K562 (cell line): Measurements from ENCODE around the gene C2orf72. TPM values are rescaled to one million over a fixed set of nuclear protein-coding genes. Genes with fewer than 3 reads are reported as not detected.

ENCODE experiments used
- ATAC-seq: fragments of 200-7000 bp; cut with Tn5 transposase; 3 replicates; pipeline ENCODE4 v1.9.1; 2020; ENCODE audit warnings: moderate library complexity
- BruUV-seq: library from RNA; stranded (reverse); fragments of 400-500 nt; replicated peaks from 2 replicates; lab custom pipeline; 2021; lab: Mats Ljungman, UMichigan
- CTCF ChIA-PET: fragments of 300-600 bp; formaldehyde crosslinking; extraction: SDS; loops from one replicate; lab custom pipeline; 2021; ENCODE audit warnings: low intra/inter-chr PET ratio; lab: Yijun Ruan, JAX
- POLR2A ChIA-PET: fragments of 300-600, 350-650 bp; sonication (Branson Sonifier 250); formaldehyde crosslinking; extraction: SDS; loops from one replicate; lab custom pipeline; 2021; ENCODE audit warnings: antibody characterized with exemption, inconsistent platforms; lab: Yijun Ruan, JAX
- DNase-seq, 4 experiments: peaks; one replicate each; pipeline versions ENCODE4 v3.0.0 to v3.0.0-alpha.2; 2011 to 2018; ENCODE audit warnings: low spot score in 3 of 4, mixed read lengths in 3 of 4; ENCODE audit errors: extremely low read depth in 1 of 4
- FAIRE-seq: peaks from 2 replicates; lab custom pipeline; 2011; peaks lifted over from hg19 to GRCh38; lab: Jason Lieb, UNC
- H2AFZ ChIP-seq: 2 replicates; pipeline ENCODE4 v1.6.0; 2011; ENCODE audit warnings: low read depth, low read length, control low read depth, inconsistent platforms
- H3K27ac ChIP-seq: fragments of 200-600 bp; 3 replicates; pipeline ENCODE4 v1.8.0; 2011; ENCODE audit warnings: low read depth, mild to moderate bottlenecking, control low read depth, inconsistent platforms, low read length, moderate library complexity, mixed read lengths; ENCODE audit errors: extremely low read depth
- H3K27me3 ChIP-seq, 2 experiments: fragments of 300-600 bp in 1 of 2; 2 replicates in 1 of 2; 3 replicates in 1 of 2; pipeline versions ENCODE4 v1.6.0 to v1.8.0; 2011; ENCODE audit warnings: inconsistent platforms in 2 of 2, low read length in 2 of 2, mild to moderate bottlenecking in 1 of 2, mixed read lengths in 1 of 2, moderate library complexity in 1 of 2; ENCODE audit not compliant: control insufficient read depth in 2 of 2, insufficient read depth in 2 of 2
- H3K36me3 ChIP-seq: fragments of 300-600 bp; 3 replicates; pipeline ENCODE4 v1.8.0; 2011; ENCODE audit warnings: mild to moderate bottlenecking, low read length, inconsistent platforms; ENCODE audit not compliant: control insufficient read depth, insufficient read depth
- H3K4me1 ChIP-seq, 2 experiments: fragments of 200-600 bp in 1 of 2; replicated peaks in 1 of 2; 2 replicates in 1 of 2; 3 replicates in 1 of 2; pipeline versions ENCODE4 v1.5.1 to v1.8.0; 2011; ENCODE audit warnings: inconsistent platforms in 2 of 2, low read length in 2 of 2, mild to moderate bottlenecking in 1 of 2, mixed read lengths in 1 of 2, moderate library complexity in 1 of 2; ENCODE audit not compliant: control insufficient read depth in 2 of 2, insufficient read depth in 2 of 2
- H3K4me2 ChIP-seq: 2 replicates; pipeline ENCODE4 v1.6.1; 2011; ENCODE audit warnings: low read length, control low read depth, inconsistent platforms, mixed read lengths; ENCODE audit not compliant: insufficient read depth
- H3K4me3 ChIP-seq: fragments of 200-600 bp; sonication (generic), shearing (Covaris generic); 2 replicates; pipeline ENCODE4 v1.5.1; 2016; ENCODE audit warnings: control low read depth, inconsistent platforms
- H3K79me2 ChIP-seq: fragments of 200-600 bp; 3 replicates; pipeline ENCODE4 v1.8.0; 2011; ENCODE audit warnings: low read length, inconsistent platforms; ENCODE audit not compliant: control insufficient read depth, insufficient read depth
- H3K9ac ChIP-seq, 2 experiments: 2 replicates each; pipeline versions ENCODE4 v1.6.0 to v1.6.1; 2011; ENCODE audit warnings: low read depth in 2 of 2, low read length in 2 of 2, control low read depth in 1 of 2, inconsistent platforms in 1 of 2, mild to moderate bottlenecking in 1 of 2, mixed read lengths in 1 of 2; ENCODE audit not compliant: insufficient read depth in 1 of 2
- H3K9me1 ChIP-seq: one replicate; pipeline ENCODE4 v1.6.0; 2011; ENCODE audit warnings: inconsistent platforms, mild to moderate bottlenecking, low read length, moderate library complexity; ENCODE audit not compliant: control insufficient read depth, insufficient read depth
- H3K9me3 ChIP-seq: replicated peaks from 2 replicates; pipeline ENCODE4 v1.5.1; 2011; ENCODE audit warnings: low read depth, low read length, inconsistent platforms; ENCODE audit not compliant: control insufficient read depth, insufficient read depth
- H4K20me1 ChIP-seq: replicated peaks from 2 replicates; pipeline ENCODE4 v1.6.1; 2011; ENCODE audit warnings: low read length, inconsistent platforms, mixed read lengths; ENCODE audit not compliant: control insufficient read depth, insufficient read depth
- ESRRA ChIP-seq: fragments of 450-650 bp; IDR thresholded peaks from 2 replicates; pipeline ENCODE4 v1.6.1; 2014; ENCODE audit warnings: low read depth, mild to moderate bottlenecking, moderate library complexity, borderline replicate concordance
- FOXA3 ChIP-seq, 2 experiments: fragments of 450-650 bp in 1 of 2; sonication (generic) in 1 of 2; formaldehyde crosslinking; IDR thresholded peaks in 1 of 2; conservative IDR thresholded peaks in 1 of 2; 2 replicates each; pipeline versions ENCODE4 v1.4.0 to v1.8.0; 2020 to 2022; ENCODE audit warnings: mild to moderate bottlenecking in 2 of 2, missing genetic modification reagents in 1 of 2
- MBD2 ChIP-seq: sonication (generic); IDR thresholded peaks from 2 replicates; pipeline ENCODE4 v1.6.1; 2016; ENCODE audit warnings: low read depth, borderline replicate concordance
- MEF2A ChIP-seq: IDR thresholded peaks from 2 replicates; pipeline ENCODE4 v1.6.1; 2011; ENCODE audit warnings: low read depth, mild to moderate bottlenecking, low read length, moderate library complexity; ENCODE audit not compliant: control insufficient read depth
- MYC ChIP-seq, 2 experiments: fragments of 250-450 bp in 1 of 2; sonication (Bioruptor Pico) in 1 of 2; IDR thresholded peaks; 2 replicates each; pipeline versions ENCODE4 v1.5.1 to v1.6.1; 2012 to 2021; ENCODE audit warnings: low read depth in 2 of 2, borderline replicate concordance in 1 of 2, improper control_type of control experiment in 1 of 2, low read length in 1 of 2, mild to moderate bottlenecking in 1 of 2, moderate library complexity in 1 of 2
- RBM14 ChIP-seq: fragments of 200-400 bp; formaldehyde crosslinking; IDR thresholded peaks from 2 replicates; pipeline ENCODE4 v1.6.1; 2018; ENCODE audit warnings: low read depth, mild to moderate bottlenecking, low read length, moderate library complexity, borderline replicate concordance; ENCODE audit not compliant: insufficient read depth
- SMARCB1 ChIP-seq: IDR thresholded peaks from 2 replicates; pipeline ENCODE4 v1.6.1; 2011; ENCODE audit warnings: improper control_type of control experiment, low read depth; ENCODE audit not compliant: insufficient read length
- TBL1XR1 ChIP-seq, 2 experiments: IDR thresholded peaks; 2 replicates each; pipeline ENCODE4 v1.6.1; 2012; ENCODE audit warnings: improper control_type of control experiment in 2 of 2, low read length in 2 of 2, mild to moderate bottlenecking in 1 of 2
- TBP ChIP-seq: optimal IDR thresholded peaks from 2 replicates; pipeline ENCODE3; 2011; ENCODE audit warnings: low read depth, low read length, improper control_type of control experiment
- TFAM ChIP-seq: fragments of 250-450 bp; sonication (Bioruptor Pico); conservative IDR thresholded peaks from 2 replicates; pipeline ENCODE4 v1.5.0; 2021; ENCODE audit warnings: mild to moderate bottlenecking, moderate library complexity
- WGBS: fragments of 100-300 bp; shearing (Covaris generic); methylation state at CpG from one replicate; pipeline ENCODE4 v1.1.6; 2016; ENCODE audit warnings: low coverage, mixed read lengths; ENCODE audit not compliant: insufficient coverage; ENCODE audit errors: missing lambda C conversion rate; 5-methylcytosine and 5-hydroxymethylcytosine counted together
- in situ Hi-C: fragments of 300-500 bp; cut with MboI; formaldehyde crosslinking; loops from 4 replicates; pipeline ENCODE4 v1.15.0; 2018; ENCODE audit warnings: inconsistent platforms, mixed read lengths
- intact Hi-C: fragments of 100-400 bp; cut with micrococcal nuclease; formaldehyde crosslinking; loops from 2 replicates; pipeline ENCODE4 v1.14.2; 2022
- polyA plus RNA-seq, 8 experiments: library from polyadenylated mRNA; depleted of rRNA in 4 of 8; stranded (reverse) in 5 of 8; unstranded in 3 of 8; fragments of >200 nt; fragmentation: Nextera tagmentation in 2 of 8; fragmentation: Illumina TruSeq in 1 of 8; extraction: Ambion mirVana in 2 of 8; extraction: Trizol in 1 of 8; gene quantifications; 2 replicates each; pipeline versions ENCODE4 v1.2.1 to v1.2.3, GENCODE V29; 2011 to 2014; ENCODE audit warnings: inconsistent platforms in 1 of 8, missing spikeins in 1 of 8
- total RNA-seq, 7 experiments: library from RNA; depleted of rRNA in 6 of 7; stranded (reverse); fragments of >200 nt in 6 of 7; fragmentation: Illumina TruSeq in 2 of 7; extraction: Trizol in 2 of 7; gene quantifications; 2 replicates each; pipeline versions ENCODE4 v1.2.1 to v1.2.3, GENCODE V29; 2011 to 2021; ENCODE audit warnings: low replicate concordance in 1 of 7
- TF ChIP-seq, protein P1 (sequence below): fragments of 450-650 bp; IDR thresholded peaks from 2 replicates; pipeline ENCODE4 v1.6.1; 2017; ENCODE audit warnings: antibody characterized with exemption
- TF ChIP-seq, protein P2 (sequence below): conservative IDR thresholded peaks from 2 replicates; pipeline ENCODE4 v1.6.1; 2011; ENCODE audit warnings: low read depth, mild to moderate bottlenecking, low read length; ENCODE audit not compliant: control insufficient read depth
- TF ChIP-seq, protein P3 (sequence below): IDR thresholded peaks from 3 replicates; pipeline ENCODE4 v1.6.1; 2011; ENCODE audit warnings: borderline replicate concordance, mild to moderate bottlenecking, moderate library complexity; ENCODE audit not compliant: insufficient read length; ENCODE audit errors: extremely low read depth
- TF ChIP-seq, protein P4 (sequence below): fragments of 450-650 bp; IDR thresholded peaks from 2 replicates; pipeline ENCODE4 v1.6.1; 2016; ENCODE audit warnings: missing biosample characterization, missing genetic modification characterization

Gene C2orf72
- total and polyA plus RNA-seq, 9 of the 15 experiments (the other 6 are each of a cell fraction or from before 2014, with no cell fraction given): 0.08 to 0.18 (median 0.11) TPM; not detected in 6

DNA sequence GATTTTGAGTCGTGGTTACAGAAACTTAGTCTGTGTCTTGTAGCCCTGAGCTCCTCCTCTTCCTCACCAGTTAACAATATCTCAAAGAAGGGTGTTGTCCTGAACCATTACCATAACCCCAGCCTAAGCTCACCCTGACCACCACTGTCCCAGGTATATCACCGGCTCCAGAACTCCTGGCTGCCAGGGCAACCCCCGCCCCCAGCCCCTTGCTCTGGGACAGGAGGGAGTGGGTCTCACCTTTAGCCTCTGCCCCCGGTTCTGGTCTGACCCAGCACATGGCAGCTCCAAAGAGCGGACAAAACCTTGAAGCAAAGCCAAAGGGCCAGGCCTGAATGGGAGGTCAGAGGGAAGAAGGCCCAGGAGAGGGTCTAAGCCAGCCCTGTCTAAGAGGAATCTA lies 13.8 kb downstream of the C2orf72 start:
- no peak overlapping the region for H2AFZ ChIP-seq
- intact Hi-C loops (loop anchor here (10.0 kb wide), 1 partner anchor 146 kb away; no protein-coding TSS in a partner anchor), in situ Hi-C loops (no loop called here)
- no peaks in the 10 kb centered on the region for H4K20me1 ChIP-seq
- H3K79me2 ChIP-seq: no peaks in the 10 kb centered on the region
- no peaks in the 10 kb centered on the region for H3K9me1 ChIP-seq
- no peak overlapping the region for H3K9ac ChIP-seq
- peaks cover 3 to 18% of the 10 kb centered on the region in 2 experiments; a peak in 3 of 5 replicates for H3K27me3 ChIP-seq
- CTCF ChIA-PET: no interaction called here
- no peak overlapping the region for H3K4me3 ChIP-seq
- H3K9me3 ChIP-seq: no peaks in the 10 kb centered on the region
- no TSS peak for BruUV-seq
- ATAC-seq (no peak), FAIRE-seq (no peak), DNase-seq (no peak)
- no peaks in the 10 kb centered on the region for H3K36me3 ChIP-seq
- peaks cover 0 to 11% of the 10 kb centered on the region in 2 experiments; a peak in 2 of 5 replicates for H3K4me1 ChIP-seq
- no peak overlapping the region for H3K4me2 ChIP-seq
- no peak overlapping the region for H3K27ac ChIP-seq
- WGBS: 12% methylated on average over 5 of the region's 5 CpGs
- POLR2A ChIA-PET: no interaction called here
- TF ChIP-seq RBM14 (no peak), ESRRA (no peak), MEF2A (no peak), MBD2 (no peak), SMARCB1 (no peak), TBP (no peak), TFAM (CRISPR knock-in tag) (no peak), TBL1XR1 (IDR thresholded peaks at IDR 0.05; ENCODE audit: low read length in 2 of 2) (no peak), MYC (IDR thresholded peaks at IDR 0.05; ENCODE audit: low read depth, low read length) (no peak), MYC (CRISPR knock-in tag; IDR thresholded peaks at IDR 0.05; ENCODE audit: borderline replicate concordance, low read depth) (no peak), FOXA3 (CRISPR knock-in tag; conservative IDR thresholded peaks at IDR 0.05 in 1 of 2, IDR thresholded peaks at IDR 0.05 in 1 of 2) (no peak)
- TF ChIP-seq, protein P1, sequence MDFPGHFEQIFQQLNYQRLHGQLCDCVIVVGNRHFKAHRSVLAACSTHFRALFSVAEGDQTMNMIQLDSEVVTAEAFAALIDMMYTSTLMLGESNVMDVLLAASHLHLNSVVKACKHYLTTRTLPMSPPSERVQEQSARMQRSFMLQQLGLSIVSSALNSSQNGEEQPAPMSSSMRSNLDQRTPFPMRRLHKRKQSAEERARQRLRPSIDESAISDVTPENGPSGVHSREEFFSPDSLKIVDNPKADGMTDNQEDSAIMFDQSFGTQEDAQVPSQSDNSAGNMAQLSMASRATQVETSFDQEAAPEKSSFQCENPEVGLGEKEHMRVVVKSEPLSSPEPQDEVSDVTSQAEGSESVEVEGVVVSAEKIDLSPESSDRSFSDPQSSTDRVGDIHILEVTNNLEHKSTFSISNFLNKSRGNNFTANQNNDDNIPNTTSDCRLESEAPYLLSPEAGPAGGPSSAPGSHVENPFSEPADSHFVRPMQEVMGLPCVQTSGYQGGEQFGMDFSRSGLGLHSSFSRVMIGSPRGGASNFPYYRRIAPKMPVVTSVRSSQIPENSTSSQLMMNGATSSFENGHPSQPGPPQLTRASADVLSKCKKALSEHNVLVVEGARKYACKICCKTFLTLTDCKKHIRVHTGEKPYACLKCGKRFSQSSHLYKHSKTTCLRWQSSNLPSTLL: no peak
- TF ChIP-seq, protein P2, sequence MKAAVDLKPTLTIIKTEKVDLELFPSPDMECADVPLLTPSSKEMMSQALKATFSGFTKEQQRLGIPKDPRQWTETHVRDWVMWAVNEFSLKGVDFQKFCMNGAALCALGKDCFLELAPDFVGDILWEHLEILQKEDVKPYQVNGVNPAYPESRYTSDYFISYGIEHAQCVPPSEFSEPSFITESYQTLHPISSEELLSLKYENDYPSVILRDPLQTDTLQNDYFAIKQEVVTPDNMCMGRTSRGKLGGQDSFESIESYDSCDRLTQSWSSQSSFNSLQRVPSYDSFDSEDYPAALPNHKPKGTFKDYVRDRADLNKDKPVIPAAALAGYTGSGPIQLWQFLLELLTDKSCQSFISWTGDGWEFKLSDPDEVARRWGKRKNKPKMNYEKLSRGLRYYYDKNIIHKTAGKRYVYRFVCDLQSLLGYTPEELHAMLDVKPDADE: no peak
- TF ChIP-seq, protein P3, sequence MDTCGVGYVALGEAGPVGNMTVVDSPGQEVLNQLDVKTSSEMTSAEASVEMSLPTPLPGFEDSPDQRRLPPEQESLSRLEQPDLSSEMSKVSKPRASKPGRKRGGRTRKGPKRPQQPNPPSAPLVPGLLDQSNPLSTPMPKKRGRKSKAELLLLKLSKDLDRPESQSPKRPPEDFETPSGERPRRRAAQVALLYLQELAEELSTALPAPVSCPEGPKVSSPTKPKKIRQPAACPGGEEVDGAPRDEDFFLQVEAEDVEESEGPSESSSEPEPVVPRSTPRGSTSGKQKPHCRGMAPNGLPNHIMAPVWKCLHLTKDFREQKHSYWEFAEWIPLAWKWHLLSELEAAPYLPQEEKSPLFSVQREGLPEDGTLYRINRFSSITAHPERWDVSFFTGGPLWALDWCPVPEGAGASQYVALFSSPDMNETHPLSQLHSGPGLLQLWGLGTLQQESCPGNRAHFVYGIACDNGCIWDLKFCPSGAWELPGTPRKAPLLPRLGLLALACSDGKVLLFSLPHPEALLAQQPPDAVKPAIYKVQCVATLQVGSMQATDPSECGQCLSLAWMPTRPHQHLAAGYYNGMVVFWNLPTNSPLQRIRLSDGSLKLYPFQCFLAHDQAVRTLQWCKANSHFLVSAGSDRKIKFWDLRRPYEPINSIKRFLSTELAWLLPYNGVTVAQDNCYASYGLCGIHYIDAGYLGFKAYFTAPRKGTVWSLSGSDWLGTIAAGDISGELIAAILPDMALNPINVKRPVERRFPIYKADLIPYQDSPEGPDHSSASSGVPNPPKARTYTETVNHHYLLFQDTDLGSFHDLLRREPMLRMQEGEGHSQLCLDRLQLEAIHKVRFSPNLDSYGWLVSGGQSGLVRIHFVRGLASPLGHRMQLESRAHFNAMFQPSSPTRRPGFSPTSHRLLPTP: no peak
- TF ChIP-seq, protein P4, sequence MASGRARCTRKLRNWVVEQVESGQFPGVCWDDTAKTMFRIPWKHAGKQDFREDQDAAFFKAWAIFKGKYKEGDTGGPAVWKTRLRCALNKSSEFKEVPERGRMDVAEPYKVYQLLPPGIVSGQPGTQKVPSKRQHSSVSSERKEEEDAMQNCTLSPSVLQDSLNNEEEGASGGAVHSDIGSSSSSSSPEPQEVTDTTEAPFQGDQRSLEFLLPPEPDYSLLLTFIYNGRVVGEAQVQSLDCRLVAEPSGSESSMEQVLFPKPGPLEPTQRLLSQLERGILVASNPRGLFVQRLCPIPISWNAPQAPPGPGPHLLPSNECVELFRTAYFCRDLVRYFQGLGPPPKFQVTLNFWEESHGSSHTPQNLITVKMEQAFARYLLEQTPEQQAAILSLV (tag): no peak
